ENCODE data around the gene SYCP3.

GRCh38 chr12:101783838-101784237, 44.6 kb upstream of the SYCP3 start:
- TF ChIP-seq RXRA (IDR thresholded peaks at IDR 0.05; ENCODE audit: borderline replicate concordance, low read depth) (no peak), YY1 (IDR thresholded peaks at IDR 0.05; ENCODE audit: low read depth) (no peak), SMC3 (IDR thresholded peaks at IDR 0.05; ENCODE audit: low read depth, low read length) (no peak)

Measured in SK-N-SH (cell line).